Thyroid gland (tissue), 4 donors: ENCODE measurements around the gene FOXRED2.

Source experiments
- POLR2A ChIP-seq, 2 donors: fragments of 450-650 bp; IDR thresholded peaks; one replicate each; pipeline ENCODE4 v1.6.1; 2017; ENCODE audit warnings: antibody characterized with exemption in 2 of 2, mild to moderate bottlenecking in 2 of 2, moderate library complexity in 1 of 2
- TF ChIP-seq, protein P1 (sequence below), 6 experiments: fragments of 200-600 bp in 3 of 6; fragments of 450-650 bp in 3 of 6; sonication (generic) in 3 of 6; IDR thresholded peaks; one replicate each; pipeline ENCODE4 v1.5.1; 2016 to 2019; ENCODE audit warnings: antibody characterized with exemption in 6 of 6, mild to moderate bottlenecking in 2 of 6, inconsistent platforms in 1 of 6, moderate library complexity in 1 of 6

GRCh38 chr22:36512333-36512732 is 5.5 kb upstream of the FOXRED2 start:
- TF ChIP-seq, protein P1, sequence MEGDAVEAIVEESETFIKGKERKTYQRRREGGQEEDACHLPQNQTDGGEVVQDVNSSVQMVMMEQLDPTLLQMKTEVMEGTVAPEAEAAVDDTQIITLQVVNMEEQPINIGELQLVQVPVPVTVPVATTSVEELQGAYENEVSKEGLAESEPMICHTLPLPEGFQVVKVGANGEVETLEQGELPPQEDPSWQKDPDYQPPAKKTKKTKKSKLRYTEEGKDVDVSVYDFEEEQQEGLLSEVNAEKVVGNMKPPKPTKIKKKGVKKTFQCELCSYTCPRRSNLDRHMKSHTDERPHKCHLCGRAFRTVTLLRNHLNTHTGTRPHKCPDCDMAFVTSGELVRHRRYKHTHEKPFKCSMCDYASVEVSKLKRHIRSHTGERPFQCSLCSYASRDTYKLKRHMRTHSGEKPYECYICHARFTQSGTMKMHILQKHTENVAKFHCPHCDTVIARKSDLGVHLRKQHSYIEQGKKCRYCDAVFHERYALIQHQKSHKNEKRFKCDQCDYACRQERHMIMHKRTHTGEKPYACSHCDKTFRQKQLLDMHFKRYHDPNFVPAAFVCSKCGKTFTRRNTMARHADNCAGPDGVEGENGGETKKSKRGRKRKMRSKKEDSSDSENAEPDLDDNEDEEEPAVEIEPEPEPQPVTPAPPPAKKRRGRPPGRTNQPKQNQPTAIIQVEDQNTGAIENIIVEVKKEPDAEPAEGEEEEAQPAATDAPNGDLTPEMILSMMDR (IDR thresholded peaks at IDR 0.05): no peak
- no peak for TF ChIP-seq POLR2A (IDR thresholded peaks at IDR 0.05)
